AG04450 (cell line): ENCODE measurements around the gene LRIG2. TPM values are rescaled to one million over a fixed set of nuclear protein-coding genes. Genes with fewer than 3 reads are reported as not detected.
A peak's percentile ranks its signal among the peaks of the same experiment; 100 is the strongest.
"Not testable (repeated sequence)": the region's sequence is repeated elsewhere in the genome, so short reads cannot be mapped to it uniquely, and the experiment has no call there.

Source experiments
- CTCF ChIA-PET: fragments of 300-600, 350-600 bp; formaldehyde crosslinking; extraction: SDS; loops from one replicate; lab custom pipeline; 2022; ENCODE audit warnings: antibody characterized with exemption, inconsistent platforms; lab: Charles Lee
- POLR2A ChIA-PET: fragments of 350-600 bp; formaldehyde crosslinking; extraction: SDS; loops from one replicate; lab custom pipeline; 2021; ENCODE audit warnings: antibody characterized with exemption, inconsistent platforms; lab: Yijun Ruan, JAX
- DNase-seq: peaks from one replicate; pipeline ENCODE4 v3.0.0-alpha.2; 2011; ENCODE audit warnings: low read depth, low spot score
- H3K27ac ChIP-seq: one replicate; pipeline ENCODE4 v1.5.1; 2012; ENCODE audit warnings: low read depth, low read length, control low read depth
- H3K27me3 ChIP-seq: one replicate; pipeline ENCODE4 v1.6.0; 2012; ENCODE audit warnings: low read length; ENCODE audit not compliant: control insufficient read depth, insufficient read depth
- H3K4me3 ChIP-seq: 2 replicates; pipeline ENCODE4 v1.5.1; 2011; ENCODE audit warnings: mild to moderate bottlenecking, low read depth, low read length, control low read depth
- H3K9me3 ChIP-seq: 2 replicates; pipeline ENCODE4 v1.5.1; 2012; ENCODE audit warnings: low read length; ENCODE audit not compliant: control insufficient read depth, insufficient read depth
- polyA plus RNA-seq: library from polyadenylated mRNA; depleted of rRNA; stranded (reverse); fragments of >200 nt; gene quantifications from 2 replicates; pipeline ENCODE4 v1.2.3, GENCODE V29; 2011
- TF ChIP-seq, protein P1 (sequence below): IDR thresholded peaks from 2 replicates; pipeline ENCODE4 v1.5.1; 2011; ENCODE audit warnings: low read depth, low read length, control low read depth, inconsistent platforms

The LRIG2 gene
- polyA plus RNA-seq, 1 experiment, result 9.7 TPM

DNA sequence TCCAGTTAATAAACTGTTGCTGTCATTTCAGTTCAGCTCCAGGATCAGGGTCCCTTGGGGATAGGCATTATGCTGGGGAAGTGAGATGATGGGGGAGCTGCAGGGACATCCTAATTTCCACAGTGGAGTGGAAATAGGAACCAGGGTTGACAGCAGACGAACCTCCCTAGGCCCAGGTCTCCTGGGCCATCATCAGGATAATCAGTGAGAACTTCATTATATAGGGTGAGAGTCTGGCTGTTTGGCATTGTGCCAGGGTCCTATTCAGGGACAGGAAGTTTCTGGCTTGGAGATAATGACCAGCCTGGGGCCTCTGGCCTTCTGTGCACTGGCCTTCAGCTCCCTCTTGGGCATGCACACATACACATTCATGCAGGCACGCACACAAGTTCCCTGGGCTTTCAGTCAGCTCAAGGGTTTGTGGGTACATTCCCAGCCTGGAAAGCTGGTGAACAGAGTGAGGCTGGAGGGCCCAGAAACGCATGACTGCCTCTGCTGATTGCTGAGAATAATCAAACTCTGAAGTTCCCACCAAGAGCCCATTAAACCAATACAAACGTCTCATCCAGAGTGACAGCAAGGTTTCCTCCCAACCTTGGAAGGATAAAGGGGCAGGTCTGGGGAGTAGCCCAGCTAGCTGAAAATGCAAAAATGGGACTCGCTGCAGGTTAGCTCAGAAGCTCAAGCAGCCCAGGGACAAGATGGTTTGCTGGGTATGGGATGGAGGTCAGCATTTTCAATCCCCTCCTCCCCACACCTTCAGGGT is 13.9 kb upstream of the LRIG2 start:
- DNase-seq, result no peak
- Histone ChIP-seq H3K4me3 (no peak overlapping the region), H3K27ac (no peak overlapping the region), H3K27me3 (no peaks in the 10 kb centered on the region), H3K9me3 (no peaks in the 10 kb centered on the region; the same call in 1 of the 2 replicates)
- ChIA-PET POLR2A (no interaction called here), CTCF (interaction anchor here (1.0 to 9.8 kb wide), 2 partner anchors 13 to 250 kb away, joined by 4 to 129 read pairs; partner anchors contain the start of gene LRIG2)
- TF ChIP-seq, protein P1, sequence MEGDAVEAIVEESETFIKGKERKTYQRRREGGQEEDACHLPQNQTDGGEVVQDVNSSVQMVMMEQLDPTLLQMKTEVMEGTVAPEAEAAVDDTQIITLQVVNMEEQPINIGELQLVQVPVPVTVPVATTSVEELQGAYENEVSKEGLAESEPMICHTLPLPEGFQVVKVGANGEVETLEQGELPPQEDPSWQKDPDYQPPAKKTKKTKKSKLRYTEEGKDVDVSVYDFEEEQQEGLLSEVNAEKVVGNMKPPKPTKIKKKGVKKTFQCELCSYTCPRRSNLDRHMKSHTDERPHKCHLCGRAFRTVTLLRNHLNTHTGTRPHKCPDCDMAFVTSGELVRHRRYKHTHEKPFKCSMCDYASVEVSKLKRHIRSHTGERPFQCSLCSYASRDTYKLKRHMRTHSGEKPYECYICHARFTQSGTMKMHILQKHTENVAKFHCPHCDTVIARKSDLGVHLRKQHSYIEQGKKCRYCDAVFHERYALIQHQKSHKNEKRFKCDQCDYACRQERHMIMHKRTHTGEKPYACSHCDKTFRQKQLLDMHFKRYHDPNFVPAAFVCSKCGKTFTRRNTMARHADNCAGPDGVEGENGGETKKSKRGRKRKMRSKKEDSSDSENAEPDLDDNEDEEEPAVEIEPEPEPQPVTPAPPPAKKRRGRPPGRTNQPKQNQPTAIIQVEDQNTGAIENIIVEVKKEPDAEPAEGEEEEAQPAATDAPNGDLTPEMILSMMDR, result no peak

DNA sequence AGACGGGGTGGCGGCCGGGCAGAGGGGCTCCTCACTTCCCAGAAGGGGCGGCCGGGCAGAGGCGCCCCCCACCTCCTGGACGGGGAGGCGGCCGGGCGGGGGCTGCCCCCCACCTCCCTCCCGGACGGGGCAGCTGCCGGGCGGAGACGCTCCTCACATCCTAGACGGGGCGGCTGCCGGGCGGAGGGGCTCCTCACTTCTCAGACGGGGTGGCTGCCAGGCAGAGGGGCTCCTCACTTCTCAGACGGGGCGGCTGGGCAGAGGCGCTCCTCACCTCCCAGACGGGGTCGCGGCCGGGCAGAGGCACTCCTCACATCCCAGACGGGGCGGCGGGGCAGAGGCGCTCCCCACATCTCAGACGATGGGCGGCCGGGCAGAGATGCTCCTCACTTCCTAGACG is 9.5 kb upstream of the LRIG2 start:
- H3K27ac ChIP-seq, H3K4me3 ChIP-seq, H3K27me3 ChIP-seq, CTCF ChIA-PET, H3K9me3 ChIP-seq, POLR2A ChIA-PET, DNase-seq: not testable (repeated sequence)

DNA sequence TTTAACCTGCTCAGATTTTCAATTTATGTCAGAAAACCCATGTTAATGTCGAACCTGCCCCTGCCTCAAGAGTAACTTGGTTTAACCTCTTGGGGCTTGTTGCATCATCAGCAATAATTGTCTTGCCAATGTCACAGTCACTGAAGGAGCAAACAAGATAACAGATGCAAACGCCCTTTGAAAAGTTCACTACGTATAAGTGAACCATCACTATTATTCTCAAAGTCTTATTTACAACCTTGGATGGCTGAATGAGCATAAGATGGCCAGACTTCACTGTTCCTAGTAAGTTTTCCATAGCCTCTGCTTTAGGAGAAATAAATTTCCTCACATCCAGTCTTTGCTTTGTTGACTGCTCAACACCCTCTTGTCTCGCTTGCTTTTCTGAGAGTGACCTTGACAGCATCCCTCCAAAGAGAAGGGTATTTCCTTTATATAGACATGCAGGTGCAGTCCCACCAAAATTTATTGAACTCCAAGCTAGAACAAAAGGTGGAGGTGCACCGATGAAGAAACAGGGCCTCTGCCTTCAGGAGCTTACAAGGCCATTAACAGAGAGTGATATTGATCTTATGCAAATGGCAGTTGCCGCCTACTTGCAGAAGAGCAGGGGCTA is 749 bp upstream of the LRIG2 start:
- DNase-seq, result no peak
- H3K27ac ChIP-seq, result no peak overlapping the region
- peaks cover 4% of the 10 kb centered on the region; the same call in 1 of the 2 replicates for H3K9me3 ChIP-seq
- H3K27me3 ChIP-seq, result no peaks in the 10 kb centered on the region
- ChIA-PET CTCF (interaction anchor here (0.5 to 3.2 kb wide), 126 partner anchors 9 to 1452 kb away, joined by 3 to 129 read pairs (median 5); partner anchors contain the start of genes MAGI3, MOV10, PHTF1 and PPM1J), POLR2A (interaction anchor here (0.5 to 1.7 kb wide), 6 partner anchors 74 to 357 kb away, joined by 3 to 8 read pairs (median 4); partner anchors contain the start of genes MAGI3, PPM1J and SLC16A1)
- TF ChIP-seq, protein P1, result no peak
- peak overlapping the region; percentile 99 for H3K4me3 ChIP-seq

DNA sequence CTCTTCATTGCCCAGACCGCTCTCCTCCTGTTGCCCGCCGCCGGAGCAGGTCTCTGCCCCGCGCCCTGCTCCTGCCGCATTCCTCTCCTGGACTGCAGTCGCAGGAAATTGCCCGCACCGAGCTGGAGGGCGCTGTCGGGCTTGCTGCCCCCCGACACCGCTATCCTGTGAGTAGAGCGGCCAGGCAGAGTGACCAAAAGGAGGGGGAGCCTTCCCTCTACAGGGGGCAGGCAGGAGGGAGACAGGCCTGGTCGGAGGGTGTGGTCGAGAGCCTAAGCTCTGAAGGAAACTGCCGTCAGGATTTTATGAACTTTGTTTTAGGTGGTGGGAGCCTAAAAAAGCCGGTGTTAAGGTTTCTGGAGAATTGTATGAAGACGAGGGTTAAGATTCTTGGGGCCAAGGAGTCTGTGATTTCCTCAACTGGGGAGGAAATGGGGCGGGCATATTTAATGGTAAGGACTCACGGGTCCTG is 517 bp downstream of the LRIG2 start:
- TF ChIP-seq, protein P1, result peak; percentile 54
- peak overlapping the region; percentile 99 for H3K4me3 ChIP-seq
- H3K9me3 ChIP-seq, result peaks cover 4% of the 10 kb centered on the region; the same call in 1 of the 2 replicates
- DNase-seq, result peak; percentile 15
- POLR2A ChIA-PET, result interaction anchor here (0.6 to 1.7 kb wide), 5 partner anchors 75 to 358 kb away, joined by 3 to 5 read pairs (median 4); partner anchors contain the start of gene SLC16A1
- peak overlapping the region; percentile 86 for H3K27ac ChIP-seq
- CTCF ChIA-PET, result interaction anchor here (0.6 to 3.2 kb wide), 66 partner anchors 8 to 1523 kb away, joined by 3 to 129 read pairs (median 6); partner anchors contain the start of genes MAGI3 and PPM1J
- H3K27me3 ChIP-seq, result no peaks in the 10 kb centered on the region

DNA sequence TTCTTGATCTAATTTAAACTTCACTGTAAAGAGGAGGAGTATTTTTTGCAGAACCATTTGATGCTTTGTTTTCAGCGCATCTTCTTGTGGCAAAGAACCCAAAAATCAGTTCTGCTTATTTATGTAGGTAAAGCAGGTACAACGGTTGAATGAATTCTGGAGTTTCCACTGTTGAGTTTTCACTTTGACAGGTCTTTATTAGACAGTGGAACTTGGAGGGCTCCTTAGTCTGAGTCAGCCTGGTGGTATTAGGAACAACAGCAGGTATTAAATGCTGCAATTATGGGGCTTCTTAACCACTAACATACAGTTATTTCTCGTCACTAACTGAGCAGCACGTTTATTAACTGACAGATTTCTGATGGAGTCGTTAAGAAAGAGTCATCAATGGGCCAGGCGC is 1.2 kb downstream of the LRIG2 start:
- DNase-seq, result no peak
- ChIA-PET POLR2A (no interaction called here), CTCF (interaction anchor here (0.6 to 3.2 kb wide), 11 partner anchors 7 to 889 kb away, joined by 3 to 90 read pairs (median 13); partner anchors contain the start of gene PPM1J)
- peaks cover 4% of the 10 kb centered on the region; the same call in 1 of the 2 replicates for H3K9me3 ChIP-seq
- H3K27ac ChIP-seq, result no peak overlapping the region
- peak overlapping the region; percentile 99 for H3K4me3 ChIP-seq
- no peaks in the 10 kb centered on the region for H3K27me3 ChIP-seq
- TF ChIP-seq, protein P1, result no peak

DNA sequence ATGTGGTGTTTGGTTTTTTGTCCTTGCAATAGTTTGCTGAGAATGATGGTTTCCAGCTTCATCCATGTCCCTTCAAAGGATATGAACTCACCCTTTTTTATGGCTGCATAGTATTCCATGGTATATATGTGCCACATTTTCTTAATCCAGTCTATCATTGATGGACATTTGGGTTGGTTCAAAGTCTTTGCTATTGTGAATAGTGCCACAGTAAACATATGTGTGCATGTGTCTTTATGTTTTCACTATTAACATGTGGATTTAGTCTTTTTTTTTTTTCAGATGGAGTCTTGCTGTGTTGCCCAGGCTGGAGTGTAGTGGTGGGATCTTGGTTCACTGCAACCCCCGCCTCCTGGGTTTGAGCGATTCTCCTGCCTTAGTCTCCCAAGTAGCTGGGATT is 5.0 kb downstream of the LRIG2 start:
- DNase-seq, POLR2A ChIA-PET, H3K27ac ChIP-seq, H3K9me3 ChIP-seq, H3K4me3 ChIP-seq, H3K27me3 ChIP-seq: not testable (repeated sequence)
- CTCF ChIA-PET, result interaction anchor here (0.6 to 2.4 kb wide), 2 partner anchors 9 to 359 kb away, joined by 6 read pairs; a partner anchor contains a TSS
